SJCRH30 (cell line): ENCODE measurements around the gene MAGEB16. TPM values are rescaled to one million over a fixed set of nuclear protein-coding genes. Genes with fewer than 3 reads are reported as not detected.

Experiments used
- total RNA-seq: library from RNA; depleted of rRNA; stranded (reverse); fragments of >200 nt; shearing (Covaris generic); gene quantifications from 2 replicates; pipeline ENCODE4 v1.2.3, GENCODE V29; 2014; rRNA removed

Gene MAGEB16
- total RNA-seq, 1 experiment from 2014 or later, result not detected

Other genes starting within 250 kb of the MAGEB16 start
- not detected in 2 replicates for gene CFAP47, start 121.4 kb downstream of the MAGEB16 start, total RNA-seq